ENCODE data around the gene PTGR2. TPM values are rescaled to one million over a fixed set of nuclear protein-coding genes. Genes with fewer than 3 reads are reported as not detected.
"Not testable (repeated sequence)": the region's sequence is repeated elsewhere in the genome, so short reads cannot be mapped to it uniquely, and the experiment has no call there.

The PTGR2 gene
- total RNA-seq, 1 experiment from 2014 or later = 16.0 TPM

GRCh38 chr14:73834261-73834625 lies 17.4 kb upstream of the PTGR2 start:
- Histone ChIP-seq H3K36me3 (ENCODE audit: insufficient read depth, low read length, poor library complexity, severe bottlenecking) (no peaks in the 10 kb centered on the region), H3K4me3 (ENCODE audit: low read depth, low read length, poor library complexity, severe bottlenecking) (no peak overlapping the region), H3K4me1 (ENCODE audit: insufficient read depth, low read length, poor library complexity, severe bottlenecking) (peaks cover 8% of the 10 kb centered on the region), H3K27me3 (replicated peaks; ENCODE audit: insufficient read depth, low read depth, low read length, poor library complexity) (no peaks in the 10 kb centered on the region), H3K9me3 (ENCODE audit: low read depth, low read length, poor library complexity, severe bottlenecking) (no peaks in the 10 kb centered on the region), H3K27ac (ENCODE audit: low read depth, low read length, poor library complexity, severe bottlenecking) (no peak overlapping the region)
- TF ChIP-seq EZH2 (IDR thresholded peaks at IDR 0.05; ENCODE audit: borderline replicate concordance, low read depth, low read length, poor library complexity, severe bottlenecking) = no peak
- no peak for TF ChIP-seq CTCF (conservative IDR thresholded peaks at IDR 0.05; ENCODE audit: low read depth, low read length)
- intact Hi-C loops (cut with micrococcal nuclease; ENCODE audit: unreplicated experiment) = no loop called here
- CTCF ChIA-PET = no interaction called here
- BruUV-seq (replicated peaks) = no TSS peak
- POLR2A ChIA-PET (ENCODE audit: low non-redundant PET) = interaction anchor here (0.7 kb wide), 1 partner anchor 18 kb away, joined by 3 read pairs; no protein-coding TSS in a partner anchor
- DNase-seq (ENCODE audit: low spot score) = no peak

- intact Hi-C loops (cut with micrococcal nuclease; ENCODE audit: unreplicated experiment); POLR2A ChIA-PET (ENCODE audit: low non-redundant PET); H3K27ac ChIP-seq (ENCODE audit: low read depth, low read length, poor library complexity, severe bottlenecking); BruUV-seq (replicated peaks); DNase-seq (ENCODE audit: low spot score); H3K36me3 ChIP-seq (ENCODE audit: insufficient read depth, low read length, poor library complexity, severe bottlenecking); H3K27me3 ChIP-seq (replicated peaks; ENCODE audit: insufficient read depth, low read depth, low read length, poor library complexity); H3K9me3 ChIP-seq (ENCODE audit: low read depth, low read length, poor library complexity, severe bottlenecking); H3K4me1 ChIP-seq (ENCODE audit: insufficient read depth, low read length, poor library complexity, severe bottlenecking); H3K4me3 ChIP-seq (ENCODE audit: low read depth, low read length, poor library complexity, severe bottlenecking): not testable (repeated sequence)
- CTCF ChIA-PET = interaction anchor here (0.6 kb wide), 1 partner anchor 63 kb away, joined by 5 read pairs; no protein-coding TSS in a partner anchor
These were observed 13.2 kb upstream of the PTGR2 start for GRCh38 chr14:73838293-73839034.

- Histone ChIP-seq H3K4me1 (ENCODE audit: insufficient read depth, low read length, poor library complexity, severe bottlenecking) (no peaks in the 10 kb centered on the region), H3K36me3 (ENCODE audit: insufficient read depth, low read length, poor library complexity, severe bottlenecking) (no peaks in the 10 kb centered on the region), H3K27ac (ENCODE audit: low read depth, low read length, poor library complexity, severe bottlenecking) (no peak overlapping the region), H3K27me3 (replicated peaks; ENCODE audit: insufficient read depth, low read depth, low read length, poor library complexity) (no peaks in the 10 kb centered on the region), H3K9me3 (ENCODE audit: low read depth, low read length, poor library complexity, severe bottlenecking) (no peaks in the 10 kb centered on the region), H3K4me3 (ENCODE audit: low read depth, low read length, poor library complexity, severe bottlenecking) (no peak overlapping the region)
- ChIA-PET CTCF (interaction anchor here (0.9 kb wide), 1 partner anchor 10 kb away, joined by 5 read pairs; the partner anchor contains the start of gene PTGR2), POLR2A (ENCODE audit: low non-redundant PET) (no interaction called here)
- BruUV-seq (replicated peaks) = no TSS peak
- TF ChIP-seq EZH2 (IDR thresholded peaks at IDR 0.05; ENCODE audit: borderline replicate concordance, low read depth, low read length, poor library complexity, severe bottlenecking) (no peak), CTCF (conservative IDR thresholded peaks at IDR 0.05; ENCODE audit: low read depth, low read length) (no peak)
- intact Hi-C loops (cut with micrococcal nuclease; ENCODE audit: unreplicated experiment) = no loop called here
- DNase-seq (ENCODE audit: low spot score) = no peak
These were observed 9.4 kb upstream of the PTGR2 start for GRCh38 chr14:73842201-73842600.

- Histone ChIP-seq H3K9me3 (ENCODE audit: low read depth, low read length, poor library complexity, severe bottlenecking) (no peaks in the 10 kb centered on the region), H3K4me1 (ENCODE audit: insufficient read depth, low read length, poor library complexity, severe bottlenecking) (no peaks in the 10 kb centered on the region), H3K36me3 (ENCODE audit: insufficient read depth, low read length, poor library complexity, severe bottlenecking) (no peaks in the 10 kb centered on the region), H3K4me3 (ENCODE audit: low read depth, low read length, poor library complexity, severe bottlenecking) (no peak overlapping the region), H3K27ac (ENCODE audit: low read depth, low read length, poor library complexity, severe bottlenecking) (no peak overlapping the region), H3K27me3 (replicated peaks; ENCODE audit: insufficient read depth, low read depth, low read length, poor library complexity) (no peaks in the 10 kb centered on the region)
- no TSS peak for BruUV-seq (replicated peaks)
- no peak for TF ChIP-seq CTCF (conservative IDR thresholded peaks at IDR 0.05; ENCODE audit: low read depth, low read length)
- ChIA-PET CTCF (no interaction called here), POLR2A (ENCODE audit: low non-redundant PET) (no interaction called here)
- intact Hi-C loops (cut with micrococcal nuclease; ENCODE audit: unreplicated experiment) = no loop called here
- no peak for DNase-seq (ENCODE audit: low spot score)
These were observed 8.8 kb upstream of the PTGR2 start for GRCh38 chr14:73842851-73843250.
